Memory B cell (primary cell): ENCODE results near the gene CPLX3.

Experiments used
- ATAC-seq: fragments of 150-1000 bp; cut with Tn5 transposase; 2 replicates; pipeline ENCODE4 v1.10.0; 2021; ENCODE audit warnings: low read depth, mild to moderate bottlenecking, moderate library complexity
- DNase-seq, 2 donors: peaks; one replicate each; pipeline ENCODE4 v3.0.0; 2022; ENCODE audit warnings: low spot score in 2 of 2
- H3K27ac Mint-ChIP-seq: one replicate; pipeline ENCODE4 v1.8.0; 2022; ENCODE audit warnings: mild to moderate bottlenecking, moderate library complexity, mixed read lengths
- H3K27me3 Mint-ChIP-seq: one replicate; pipeline ENCODE4 v1.8.0; 2022; ENCODE audit warnings: mixed read lengths
- H3K36me3 Mint-ChIP-seq: one replicate; pipeline ENCODE4 v1.8.0; 2022; ENCODE audit warnings: mild to moderate bottlenecking, mixed read lengths
- H3K4me1 Mint-ChIP-seq: one replicate; pipeline ENCODE4 v1.8.0; 2022; ENCODE audit warnings: mixed read lengths
- H3K4me3 Mint-ChIP-seq: one replicate; pipeline ENCODE4 v1.8.0; 2022; ENCODE audit warnings: mild to moderate bottlenecking, moderate library complexity, mixed read lengths
- H3K9me3 Mint-ChIP-seq: one replicate; pipeline ENCODE4 v1.8.0; 2022; ENCODE audit warnings: mixed read lengths

CPLX3 gene

GRCh38 chr15:74807282-74807681 is 19.1 kb upstream of the CPLX3 start:
- Mint-ChIP-seq H3K4me1 (peaks cover 28% of the 10 kb centered on the region), H3K4me3 (no peak overlapping the region), H3K36me3 (peaks cover 7% of the 10 kb centered on the region), H3K9me3 (no peaks in the 10 kb centered on the region), H3K27ac (peak overlapping the region; percentile 70), H3K27me3 (no peaks in the 10 kb centered on the region)
- no peak for ATAC-seq
- no peak for DNase-seq

DNA sequence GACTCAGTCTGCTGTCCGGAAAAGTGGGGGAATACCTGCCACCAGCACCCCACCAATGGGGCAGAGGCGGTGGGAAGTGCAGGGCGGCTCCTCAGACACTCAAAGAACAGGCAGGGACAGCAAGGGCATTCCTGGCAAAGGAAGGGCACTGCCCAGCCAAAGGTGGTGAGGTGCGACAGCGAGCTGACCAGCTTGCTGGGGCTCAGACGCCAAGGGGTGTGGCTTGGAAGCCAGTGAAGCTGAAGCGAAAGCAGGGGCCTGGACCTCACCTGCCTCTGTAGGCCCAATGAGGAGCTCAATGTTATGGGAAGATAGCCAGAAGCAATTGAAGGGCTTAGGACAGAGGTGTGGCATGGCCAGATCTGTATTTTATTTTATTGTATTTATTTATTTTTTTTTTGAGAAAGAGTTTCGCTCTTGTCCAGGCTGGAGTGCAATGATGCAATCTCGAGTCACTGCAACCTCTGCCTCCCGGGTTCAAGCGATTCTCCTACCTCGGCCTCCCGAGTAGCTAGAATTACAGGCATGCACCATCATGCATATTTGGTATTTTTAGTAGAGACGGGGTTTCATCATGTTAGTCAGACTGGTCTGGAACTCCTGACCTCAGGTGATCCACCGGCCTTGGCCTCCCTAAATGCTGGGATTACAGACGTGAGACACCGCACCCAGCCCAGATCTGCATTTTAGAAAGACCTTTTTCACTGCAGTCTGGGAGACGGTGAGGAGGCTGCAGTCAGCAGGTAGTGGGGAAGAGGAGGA is 18.2 kb upstream of the CPLX3 start:
- peaks cover 30% of the 10 kb centered on the region for H3K4me1 Mint-ChIP-seq
- H3K4me3 Mint-ChIP-seq = no peak overlapping the region
- DNase-seq (no peak), ATAC-seq (no peak)
- H3K36me3 Mint-ChIP-seq = peaks cover 7% of the 10 kb centered on the region
- H3K9me3 Mint-ChIP-seq = no peaks in the 10 kb centered on the region
- H3K27me3 Mint-ChIP-seq = peaks cover 2% of the 10 kb centered on the region
- peak overlapping the region; percentile 70 for H3K27ac Mint-ChIP-seq

GRCh38 chr15:74808840-74809229 is 17.6 kb upstream of the CPLX3 start:
- peaks cover 7% of the 10 kb centered on the region for H3K36me3 Mint-ChIP-seq
- H3K27me3 Mint-ChIP-seq = peaks cover 2% of the 10 kb centered on the region
- H3K27ac Mint-ChIP-seq = peak overlapping the region; percentile 43
- ATAC-seq (no peak), DNase-seq (no peak)
- H3K4me3 Mint-ChIP-seq = no peak overlapping the region
- H3K9me3 Mint-ChIP-seq = no peaks in the 10 kb centered on the region
- peaks cover 33% of the 10 kb centered on the region for H3K4me1 Mint-ChIP-seq

DNA sequence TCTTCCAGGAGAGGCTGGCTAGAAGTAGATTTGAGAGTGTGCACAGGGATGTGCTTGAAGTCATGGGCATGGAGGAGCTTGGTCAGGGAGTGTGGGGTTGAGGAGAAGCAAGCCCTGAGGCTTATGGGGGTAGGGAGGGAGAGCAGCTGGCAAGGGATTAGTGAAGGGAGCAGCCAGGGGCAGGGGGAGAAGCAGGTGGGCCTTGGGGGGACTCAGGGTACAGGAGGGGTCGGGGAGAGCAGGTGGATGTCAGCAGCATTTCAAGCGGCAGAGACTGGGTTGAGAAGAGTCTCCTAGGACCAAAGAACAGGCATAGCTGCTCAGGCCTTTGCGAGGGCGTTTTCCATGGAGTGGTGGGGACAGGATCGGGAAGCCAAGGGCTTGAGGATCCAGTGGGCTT is 17.2 kb upstream of the CPLX3 start:
- no peaks in the 10 kb centered on the region for H3K9me3 Mint-ChIP-seq
- peaks cover 30% of the 10 kb centered on the region for H3K4me1 Mint-ChIP-seq
- H3K27me3 Mint-ChIP-seq = peaks cover 2% of the 10 kb centered on the region
- no peak overlapping the region for H3K4me3 Mint-ChIP-seq
- ATAC-seq (no peak), DNase-seq (no peak)
- peak overlapping the region; percentile 43 for H3K27ac Mint-ChIP-seq
- H3K36me3 Mint-ChIP-seq = peaks cover 4% of the 10 kb centered on the region

- Mint-ChIP-seq H3K27me3 (peaks cover 2% of the 10 kb centered on the region), H3K36me3 (no peaks in the 10 kb centered on the region), H3K4me1 (peaks cover 26% of the 10 kb centered on the region), H3K27ac (no peak overlapping the region), H3K9me3 (no peaks in the 10 kb centered on the region), H3K4me3 (no peak overlapping the region)
- DNase-seq = no peak
- ATAC-seq = no peak
Measured at GRCh38 chr15:74809956-74810355, 16.5 kb upstream of the CPLX3 start.

- H3K9me3 Mint-ChIP-seq = no peaks in the 10 kb centered on the region
- DNase-seq (no peak), ATAC-seq (no peak)
- H3K27ac Mint-ChIP-seq = no peak within 1 kb of the TSS
- H3K27me3 Mint-ChIP-seq = peaks cover 4% of the 10 kb centered on the region
- no peaks in the 10 kb centered on the region for H3K36me3 Mint-ChIP-seq
- no peak within 1 kb of the TSS for H3K4me3 Mint-ChIP-seq
- H3K4me1 Mint-ChIP-seq = peaks cover 31% of the 10 kb centered on the region
Measured at GRCh38 chr15:74812533-74812932, 13.9 kb upstream of the CPLX3 start, which contains the start of gene LMAN1L. LMAN1L (plus strand) TSS chr15:74812835; CDS start chr15:74812855, 20 bp downstream.

- ATAC-seq (no peak), DNase-seq (no peak)
- Mint-ChIP-seq H3K27ac (peak overlapping the region; percentile 25), H3K4me3 (no peak overlapping the region), H3K27me3 (peaks cover 5% of the 10 kb centered on the region), H3K4me1 (peaks cover 36% of the 10 kb centered on the region), H3K9me3 (no peaks in the 10 kb centered on the region), H3K36me3 (no peaks in the 10 kb centered on the region)
Measured at GRCh38 chr15:74815121-74815934, 11.1 kb upstream of the CPLX3 start.

DNA sequence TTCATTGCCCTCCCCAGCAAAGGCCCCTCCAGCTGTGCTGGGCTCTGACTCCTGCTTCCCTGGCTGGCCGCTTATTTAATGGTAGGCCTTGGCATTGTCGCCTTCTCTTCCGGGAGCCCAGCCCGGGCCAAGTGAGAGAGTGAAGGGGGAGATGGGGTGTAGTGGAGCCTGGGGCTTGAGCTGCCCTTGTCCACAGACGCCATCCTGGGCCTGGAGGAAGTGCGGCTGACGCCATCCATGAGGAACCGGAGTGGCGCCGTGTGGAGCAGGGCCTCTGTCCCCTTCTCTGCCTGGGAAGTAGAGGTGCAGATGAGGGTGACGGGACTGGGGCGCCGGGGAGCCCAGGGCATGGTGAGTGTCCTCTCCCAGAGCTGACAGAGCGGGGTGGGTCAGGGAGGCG is 10.5 kb upstream of the CPLX3 start:
- Mint-ChIP-seq H3K27ac (no peak overlapping the region), H3K4me3 (no peak overlapping the region), H3K27me3 (peaks cover 5% of the 10 kb centered on the region)

GRCh38 chr15:74816624-74817369 is 9.6 kb upstream of the CPLX3 start:
- Mint-ChIP-seq H3K27me3 (peaks cover 5% of the 10 kb centered on the region), H3K9me3 (no peaks in the 10 kb centered on the region), H3K4me1 (peaks cover 50% of the 10 kb centered on the region), H3K36me3 (no peaks in the 10 kb centered on the region), H3K27ac (no peak overlapping the region), H3K4me3 (no peak overlapping the region)
- no peak for DNase-seq
- ATAC-seq = no peak

More for the DNA sequence above, 10.5 kb upstream of the CPLX3 start:
- H3K36me3 Mint-ChIP-seq = no peaks in the 10 kb centered on the region
- ATAC-seq = no peak
- H3K4me1 Mint-ChIP-seq = peaks cover 42% of the 10 kb centered on the region
- DNase-seq = no peak
- H3K9me3 Mint-ChIP-seq = no peaks in the 10 kb centered on the region

DNA sequence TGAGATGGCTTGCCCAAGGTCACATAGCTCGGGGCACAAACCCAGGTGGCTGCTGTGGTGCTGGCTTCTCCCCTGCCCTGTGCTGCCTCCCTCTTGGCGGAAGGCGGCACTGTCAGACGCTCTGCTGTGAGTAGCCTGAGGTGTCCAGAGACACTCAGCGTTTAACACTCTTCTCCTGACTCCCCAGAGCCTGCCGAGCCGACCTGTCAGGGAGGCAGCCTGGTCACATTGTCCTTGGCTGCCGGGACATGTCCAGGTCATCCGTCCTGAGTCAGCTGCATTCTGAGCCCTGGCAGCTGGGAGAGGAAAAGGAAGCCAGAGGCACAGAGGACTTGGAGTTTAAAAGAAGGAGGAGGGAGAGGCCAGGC is 9.1 kb upstream of the CPLX3 start:
- Mint-ChIP-seq H3K27ac (no peak overlapping the region), H3K9me3 (no peaks in the 10 kb centered on the region), H3K4me1 (peaks cover 50% of the 10 kb centered on the region), H3K36me3 (no peaks in the 10 kb centered on the region), H3K4me3 (no peak overlapping the region), H3K27me3 (peaks cover 5% of the 10 kb centered on the region)
- ATAC-seq = no peak
- DNase-seq = no peak

- Mint-ChIP-seq H3K4me1 (peaks cover 47% of the 10 kb centered on the region), H3K4me3 (no peak overlapping the region), H3K27ac (no peak overlapping the region), H3K9me3 (no peaks in the 10 kb centered on the region), H3K36me3 (no peaks in the 10 kb centered on the region), H3K27me3 (peaks cover 3% of the 10 kb centered on the region)
- ATAC-seq (no peak), DNase-seq (no peak)
Measured at GRCh38 chr15:74820056-74820455, 6.4 kb upstream of the CPLX3 start.

- no peaks in the 10 kb centered on the region for H3K9me3 Mint-ChIP-seq
- H3K4me3 Mint-ChIP-seq = peak overlapping the region; percentile 70
- H3K27ac Mint-ChIP-seq = peak overlapping the region; percentile 71
- peaks cover 43% of the 10 kb centered on the region for H3K4me1 Mint-ChIP-seq
- H3K27me3 Mint-ChIP-seq = peaks cover 3% of the 10 kb centered on the region
- ATAC-seq = peak; percentile 94
- H3K36me3 Mint-ChIP-seq = no peaks in the 10 kb centered on the region
- DNase-seq = peak in 1 of 2 donors; percentile 38
Measured at GRCh38 chr15:74821091-74821789, 5.2 kb upstream of the CPLX3 start.

DNA sequence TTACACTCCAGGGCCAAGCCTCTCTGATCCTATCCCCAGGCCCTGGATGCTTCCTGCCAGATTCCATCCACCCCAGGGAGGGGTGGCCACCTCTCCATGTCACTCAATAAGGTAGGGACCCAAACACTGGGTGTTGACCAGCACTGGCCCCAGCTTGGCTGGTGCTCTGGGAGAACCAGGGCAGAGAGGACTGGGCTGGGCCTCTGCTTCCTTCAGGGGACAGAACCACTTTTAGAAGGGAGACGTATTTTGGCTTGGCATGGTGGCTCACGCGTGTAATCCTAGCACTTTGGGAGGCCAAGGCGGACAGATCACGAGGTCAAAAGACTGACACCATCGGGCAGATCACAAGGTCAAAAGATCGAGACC is 4.7 kb upstream of the CPLX3 start:
- no peak for DNase-seq
- H3K27ac Mint-ChIP-seq = no peak overlapping the region
- ATAC-seq = no peak
- peaks cover 3% of the 10 kb centered on the region for H3K27me3 Mint-ChIP-seq
- H3K4me1 Mint-ChIP-seq = peaks cover 45% of the 10 kb centered on the region
- no peak overlapping the region for H3K4me3 Mint-ChIP-seq
- no peaks in the 10 kb centered on the region for H3K36me3 Mint-ChIP-seq
- no peaks in the 10 kb centered on the region for H3K9me3 Mint-ChIP-seq
